HEK293 (cell line): ENCODE results near the gene RGS14.

Experiments used
- CTCF ChIP-seq: fragments of 450-650 bp; formaldehyde crosslinking; IDR thresholded peaks from 2 replicates; pipeline ENCODE4 v1.5.1; 2016; ENCODE audit warnings: missing biosample characterization, missing genetic modification characterization
- GLIS2 ChIP-seq: fragments of 450-650 bp; formaldehyde crosslinking; IDR thresholded peaks from 2 replicates; pipeline ENCODE4 v1.5.1; 2016; ENCODE audit warnings: missing biosample characterization, missing genetic modification characterization
- IKZF3 ChIP-seq: fragments of 450-650 bp; IDR thresholded peaks from 2 replicates; pipeline ENCODE4 v1.5.0; 2018; ENCODE audit warnings: missing biosample characterization, mild to moderate bottlenecking, missing genetic modification characterization, moderate library complexity
- MYNN ChIP-seq: fragments of 450-650 bp; formaldehyde crosslinking; IDR thresholded peaks from 2 replicates; pipeline ENCODE4 v1.5.1; 2016; ENCODE audit warnings: missing biosample characterization, missing genetic modification characterization, borderline replicate concordance
- PRDM1 ChIP-seq: fragments of 450-650 bp; formaldehyde crosslinking; IDR thresholded peaks from 2 replicates; pipeline ENCODE4; 2016; ENCODE audit warnings: missing biosample characterization, missing genetic modification characterization
- SCRT2 ChIP-seq: fragments of 450-650 bp; formaldehyde crosslinking; IDR thresholded peaks from 2 replicates; pipeline ENCODE4 v1.5.1; 2016; ENCODE audit warnings: missing biosample characterization, missing genetic modification characterization
- SP2 ChIP-seq: fragments of 450-650 bp; formaldehyde crosslinking; IDR thresholded peaks from 2 replicates; pipeline ENCODE4 v1.5.1; 2016; ENCODE audit warnings: missing biosample characterization, missing genetic modification characterization
- TRIM28 ChIP-seq: IDR thresholded peaks from 2 replicates; pipeline ENCODE4 v1.6.1; 2011; ENCODE audit warnings: low read length, control low read depth, borderline replicate concordance
- WT1 ChIP-seq: fragments of 450-650 bp; formaldehyde crosslinking; IDR thresholded peaks from 2 replicates; pipeline ENCODE4 v1.5.1; 2016; ENCODE audit warnings: missing biosample characterization, missing genetic modification characterization
- ZBTB10 ChIP-seq: fragments of 450-650 bp; formaldehyde crosslinking; IDR thresholded peaks from 2 replicates; pipeline ENCODE4 v1.5.1; 2016; ENCODE audit warnings: missing biosample characterization, missing genetic modification characterization
- ZBTB17 ChIP-seq: fragments of 450-650 bp; formaldehyde crosslinking; IDR thresholded peaks from 2 replicates; pipeline ENCODE4 v1.5.1; 2016; ENCODE audit warnings: missing biosample characterization, missing genetic modification characterization
- ZBTB8A ChIP-seq: fragments of 450-650 bp; formaldehyde crosslinking; IDR thresholded peaks from 2 replicates; pipeline ENCODE4 v1.5.1; 2016; ENCODE audit warnings: missing biosample characterization, missing genetic modification characterization
- ZEB2 ChIP-seq: fragments of 450-650 bp; formaldehyde crosslinking; IDR thresholded peaks from 2 replicates; pipeline ENCODE4 v1.5.1; 2016; ENCODE audit warnings: missing biosample characterization, missing genetic modification characterization
- ZIC2 ChIP-seq: fragments of 450-650 bp; formaldehyde crosslinking; IDR thresholded peaks from 2 replicates; pipeline ENCODE4 v1.5.1; 2016; ENCODE audit warnings: missing biosample characterization, missing genetic modification characterization
- ZNF2 ChIP-seq: fragments of 450-650 bp; formaldehyde crosslinking; IDR thresholded peaks from 2 replicates; pipeline ENCODE4 v1.5.1; 2016; ENCODE audit warnings: missing biosample characterization, missing genetic modification characterization
- ZNF292 ChIP-seq: fragments of 450-650 bp; formaldehyde crosslinking; IDR thresholded peaks from 2 replicates; pipeline ENCODE4 v1.5.1; 2016; ENCODE audit warnings: low read depth, missing biosample characterization, missing genetic modification characterization, borderline replicate concordance
- ZNF335 ChIP-seq: fragments of 450-650 bp; formaldehyde crosslinking; conservative IDR thresholded peaks from 2 replicates; pipeline ENCODE4 v1.5.1; 2016; ENCODE audit warnings: missing biosample characterization, missing genetic modification characterization
- ZNF341 ChIP-seq: fragments of 450-650 bp; formaldehyde crosslinking; IDR thresholded peaks from 2 replicates; pipeline ENCODE4; 2016; ENCODE audit warnings: low read depth, missing biosample characterization, missing genetic modification characterization
- ZNF433 ChIP-seq: fragments of 450-650 bp; formaldehyde crosslinking; IDR thresholded peaks from 2 replicates; pipeline ENCODE4 v1.5.1; 2016; ENCODE audit warnings: missing biosample characterization, missing genetic modification characterization, low read depth
- ZNF561 ChIP-seq: fragments of 450-650 bp; IDR thresholded peaks from 2 replicates; pipeline ENCODE4 v1.5.1; 2018; ENCODE audit warnings: missing biosample characterization, missing genetic modification characterization, borderline replicate concordance
- ZNF660 ChIP-seq: fragments of 450-650 bp; IDR thresholded peaks from 2 replicates; pipeline ENCODE4 v1.5.1; 2018; ENCODE audit warnings: missing biosample characterization, mild to moderate bottlenecking, missing genetic modification characterization
- ZNF704 ChIP-seq: fragments of 450-650 bp; formaldehyde crosslinking; IDR thresholded peaks from 2 replicates; pipeline ENCODE4 v1.5.1; 2016; ENCODE audit warnings: missing biosample characterization, missing genetic modification characterization
- ZNF707 ChIP-seq: fragments of 450-650 bp; formaldehyde crosslinking; IDR thresholded peaks from 2 replicates; pipeline ENCODE4 v1.5.1; 2016; ENCODE audit warnings: missing biosample characterization, missing genetic modification characterization
- ZNF76 ChIP-seq: fragments of 450-650 bp; formaldehyde crosslinking; IDR thresholded peaks from 2 replicates; pipeline ENCODE4; 2016; ENCODE audit warnings: low read depth, missing biosample characterization, missing genetic modification characterization, borderline replicate concordance
- ZNF791 ChIP-seq: fragments of 450-650 bp; formaldehyde crosslinking; IDR thresholded peaks from 2 replicates; pipeline ENCODE4 v1.5.1; 2016; ENCODE audit warnings: missing biosample characterization, missing genetic modification characterization
- ZNF792 ChIP-seq: fragments of 450-650 bp; formaldehyde crosslinking; IDR thresholded peaks from 2 replicates; pipeline ENCODE4 v1.5.1; 2016; ENCODE audit warnings: missing biosample characterization, missing genetic modification characterization

Gene RGS14

GRCh38 chr5:177309351-177310191 lies 48.2 kb upstream of the RGS14 start (continued):
- TF ChIP-seq CTCF (tag by site-specific recombination) (peak; percentile 90), IKZF3 (tag by site-specific recombination) (peak; percentile 66), WT1 (no peak), ZIC2 (tag by site-specific recombination) (peak; percentile 26), ZBTB10 (tag by site-specific recombination) (no peak), SCRT2 (peak; percentile 59; the same call in 1 of the 2 replicates), ZNF335 (tag by site-specific recombination) (peak; percentile 66), ZNF2 (tag by site-specific recombination) (0 out of 2 replicates have a peak, but pooled peaks have one; percentile 50), ZNF341 (tag by site-specific recombination) (peak; percentile 60), ZNF792 (tag by site-specific recombination) (no peak), TRIM28 (peak; percentile 30; the same call in 1 of the 2 replicates), ZBTB8A (0 out of 2 replicates have a peak, but pooled peaks have one; percentile 12), MYNN (tag by site-specific recombination) (no peak), PRDM1 (tag by site-specific recombination) (0 out of 2 replicates have a peak, but pooled peaks have one; percentile 42), ZNF433 (tag by site-specific recombination) (no peak), ZEB2 (peak; percentile 43; the same call in 1 of the 2 replicates), ZNF76 (tag by site-specific recombination) (no peak), ZNF292 (tag by site-specific recombination) (no peak), ZNF660 (peak; percentile 25; the same call in 1 of the 2 replicates), ZBTB17 (tag by site-specific recombination) (0 out of 2 replicates have a peak, but pooled peaks have one; percentile 25), GLIS2 (tag by site-specific recombination) (peak; percentile 44), ZNF707 (no peak), ZNF704 (tag by site-specific recombination) (no peak), SP2 (tag by site-specific recombination) (no peak), ZNF561 (tag by site-specific recombination) (0 out of 2 replicates have a peak, but pooled peaks have one; percentile 18), ZNF791 (tag by site-specific recombination) (no peak)
